Motor neuron (in vitro differentiated cells): ENCODE results near the gene PLXND1. TPM values are rescaled to one million over a fixed set of nuclear protein-coding genes. Genes with fewer than 3 reads are reported as not detected.

Experiments
- ATAC-seq, 8 experiments: fragments of 200-7000 bp; cut with Tn5 transposase; replicated peaks in 6 of 8; 2 replicates each; pipeline ENCODE4 v1.8.0; 2021; ENCODE audit warnings: mild to moderate bottlenecking in 8 of 8, moderate library complexity in 8 of 8
- H3K27ac ChIP-seq, 2 donors: fragments of 250-450 bp; sonication (Bioruptor Pico); 2 replicates each; pipeline ENCODE4 v1.9.0; 2021; ENCODE audit warnings: antibody characterized with exemption in 2 of 2, mild to moderate bottlenecking in 2 of 2, moderate library complexity in 1 of 2
- H3K4me1 ChIP-seq, 2 donors: fragments of 250-450 bp; sonication (Bioruptor Pico); replicated peaks in 1 of 2; 2 replicates each; pipeline ENCODE4 v1.6.1; 2021; ENCODE audit warnings: antibody characterized with exemption in 2 of 2, mild to moderate bottlenecking in 2 of 2, moderate library complexity in 1 of 2
- H3K4me3 ChIP-seq, 5 donors: fragments of 250-450 bp; sonication (Bioruptor Pico); 2 replicates each; pipeline ENCODE4 v1.9.0; 2021; ENCODE audit warnings: antibody characterized with exemption in 5 of 5, mild to moderate bottlenecking in 5 of 5, moderate library complexity in 4 of 5
- WGBS, 10 experiments: fragments of 450-650 bp; shearing (Covaris generic); methylation state at CpG; one replicate each; pipeline ENCODE4 v1.0.0; 2022; 5-methylcytosine and 5-hydroxymethylcytosine counted together
- in situ Hi-C, 9 experiments: fragments of 400-800 bp; cut with MboI; loops; one replicate each; pipeline ENCODE4 v1.15.0; 2021; ENCODE audit warnings: low sequenced_read_pairs in 9 of 9, low pct_unique_long_range_greater_than_20kb in 2 of 9; ENCODE audit not compliant: unreplicated experiment in 9 of 9
- total RNA-seq, 8 experiments: library from RNA; unstranded; fragments of 300-600 nt; gene quantifications; 2 replicates each; pipeline versions ENCODE4 v1.2.3 to v1.2.4, GENCODE V29; 2022

PLXND1 gene
- total RNA-seq, 8 experiments from 2014 or later = 5.0 to 77.3 (median 27.8) TPM

GRCh38 chr3:129539206-129539605, 67.3 kb downstream of the PLXND1 start:
- Histone ChIP-seq H3K27ac (no peak overlapping the region), H3K4me3 (no peak overlapping the region), H3K4me1 (peaks cover 12 to 17% of the 10 kb centered on the region in 2 donors)
- WGBS, 10 experiments = 40 to 97% (median 75%) methylated on average over 1 to 8 of the region's 8 CpGs; no CpG with 5 or more reads in 2 of the 10 experiments
- ATAC-seq = no peak
- in situ Hi-C loops = no loop called here

GRCh38 chr3:129536804-129537203, 69.7 kb downstream of the PLXND1 start:
- ATAC-seq = peak in 4 of 8 experiments; percentile 48 to 98 (median 92)
- H3K4me1 ChIP-seq = peaks cover 14 to 22% of the 10 kb centered on the region in 2 donors
- in situ Hi-C loops = no loop called here
- 0 to 100% (median 68%) methylated on average over 1 to 2 of the region's 3 CpGs; no CpG with 5 or more reads in 2 of the 10 experiments for WGBS, 10 experiments
- no peak overlapping the region for H3K4me3 ChIP-seq
- H3K27ac ChIP-seq = no peak overlapping the region

DNA sequence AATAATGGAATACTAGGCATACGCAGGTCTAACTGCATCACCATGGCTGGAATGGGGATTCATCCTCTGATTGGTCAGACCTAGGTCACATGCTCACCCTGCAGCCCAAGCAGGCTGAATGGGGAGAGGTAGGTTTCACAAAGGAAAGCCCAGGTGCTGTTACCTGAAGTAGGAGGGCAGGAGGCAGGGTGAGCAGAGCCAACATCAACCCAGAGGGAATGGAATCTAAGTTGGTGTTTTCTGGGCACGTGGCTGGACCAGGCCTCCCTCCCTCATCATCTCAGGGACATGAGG, 70.2 kb downstream of the PLXND1 start:
- H3K4me1 ChIP-seq = peaks cover 14 to 22% of the 10 kb centered on the region in 2 donors
- in situ Hi-C loops = no loop called here
- ATAC-seq = no peak
- H3K4me3 ChIP-seq = no peak overlapping the region
- H3K27ac ChIP-seq = no peak overlapping the region
- WGBS, 10 experiments = 20 to 100% (median 93%) methylated on average over 1 to 2 of the region's 2 CpGs; no CpG with 5 or more reads in 4 of the 10 experiments

DNA sequence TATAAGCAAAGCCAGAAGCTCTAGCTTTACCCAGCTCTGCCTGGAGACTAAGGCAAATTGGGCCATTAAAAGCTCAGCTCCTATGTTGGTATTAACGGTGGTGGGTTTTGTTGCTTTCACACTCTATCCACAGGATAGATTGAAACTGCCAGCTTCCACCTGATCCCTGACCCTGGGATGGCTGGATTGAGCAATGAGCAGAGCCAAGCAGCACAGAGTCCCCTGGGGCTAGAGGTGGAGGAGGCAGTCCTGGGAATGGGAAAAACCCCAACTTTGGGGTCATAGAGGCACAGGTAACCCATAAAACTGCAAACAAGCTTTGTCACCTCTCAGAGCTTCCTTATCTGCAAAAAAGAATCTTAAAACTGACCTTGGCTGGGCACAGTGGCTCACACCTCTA, 71.4 kb downstream of the PLXND1 start:
- H3K4me3 ChIP-seq = no peak overlapping the region
- H3K4me1 ChIP-seq = peaks cover 14 to 27% of the 10 kb centered on the region in 2 donors
- 40 to 86% (median 83%) methylated on average over 1 of the region's 1 CpG; no CpG with 5 or more reads in 7 of the 10 experiments for WGBS, 10 experiments
- in situ Hi-C loops = no loop called here
- ATAC-seq = peak in 3 of 8 experiments; percentile 2 to 9 (median 5)
- no peak overlapping the region for H3K27ac ChIP-seq

GRCh38 chr3:129534428-129535027, 71.9 kb downstream of the PLXND1 start:
- no peak overlapping the region for H3K27ac ChIP-seq
- H3K4me3 ChIP-seq = no peak overlapping the region
- 45 to 81% (median 60%) methylated on average over 1 to 3 of the region's 4 CpGs; no CpG with 5 or more reads in 7 of the 10 experiments for WGBS, 10 experiments
- peak in 5 of 8 experiments; percentile 66 to 78 (median 77) for ATAC-seq
- in situ Hi-C loops = no loop called here
- H3K4me1 ChIP-seq = peaks cover 14 to 32% of the 10 kb centered on the region in 2 donors

- in situ Hi-C loops = no loop called here
- H3K4me3 ChIP-seq = no peak overlapping the region
- H3K27ac ChIP-seq = no peak overlapping the region
- peaks cover 14 to 34% of the 10 kb centered on the region in 2 donors for H3K4me1 ChIP-seq
- 78 to 100% (median 93%) methylated on average over 1 to 6 of the region's 16 CpGs; no CpG with 5 or more reads in 6 of the 10 experiments for WGBS, 10 experiments
- ATAC-seq = no peak
These were observed 73.1 kb downstream of the PLXND1 start for GRCh38 chr3:129533406-129533805.

DNA sequence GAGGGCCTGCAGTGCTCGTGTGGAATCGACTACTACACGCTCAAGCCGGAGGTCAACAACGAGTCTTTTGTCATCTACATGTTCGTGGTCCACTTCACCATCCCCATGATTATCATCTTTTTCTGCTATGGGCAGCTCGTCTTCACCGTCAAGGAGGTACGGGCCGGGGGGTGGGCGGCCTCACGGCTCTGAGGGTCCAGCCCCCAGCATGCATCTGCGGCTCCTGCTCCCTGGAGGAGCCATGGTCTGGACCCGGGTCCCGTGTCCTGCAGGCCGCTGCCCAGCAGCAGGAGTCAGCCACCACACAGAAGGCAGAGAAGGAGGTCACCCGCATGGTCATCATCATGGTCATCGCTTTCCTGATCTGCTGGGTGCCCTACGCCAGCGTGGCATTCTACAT, 74.2 kb downstream of the PLXND1 start:
- no peak for ATAC-seq
- 80 to 100% (median 97%) methylated on average over 1 to 5 of the region's 20 CpGs; no CpG with 5 or more reads in 5 of the 10 experiments for WGBS, 10 experiments
- in situ Hi-C loops = no loop called here

DNA sequence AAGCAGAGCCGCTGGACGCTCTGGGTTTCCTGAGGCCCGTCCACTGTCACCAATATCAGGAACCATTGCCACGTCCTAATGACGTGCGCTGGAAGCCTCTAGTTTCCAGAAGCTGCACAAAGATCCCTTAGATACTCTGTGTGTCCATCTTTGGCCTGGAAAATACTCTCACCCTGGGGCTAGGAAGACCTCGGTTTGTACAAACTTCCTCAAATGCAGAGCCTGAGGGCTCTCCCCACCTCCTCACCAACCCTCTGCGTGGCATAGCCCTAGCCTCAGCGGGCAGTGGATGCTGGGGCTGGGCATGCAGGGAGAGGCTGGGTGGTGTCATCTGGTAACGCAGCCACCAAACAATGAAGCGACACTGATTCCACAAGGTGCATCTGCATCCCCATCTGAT, 74.8 kb downstream of the PLXND1 start:
- WGBS, 10 experiments = 71 to 100% (median 89%) methylated on average over 1 to 9 of the region's 11 CpGs; no CpG with 5 or more reads in 2 of the 10 experiments
- no peak overlapping the region for H3K27ac ChIP-seq

More for the DNA sequence above, 74.2 kb downstream of the PLXND1 start:
- H3K4me3 ChIP-seq = no peak overlapping the region
- H3K27ac ChIP-seq = no peak overlapping the region
- H3K4me1 ChIP-seq = peaks cover 14 to 34% of the 10 kb centered on the region in 2 donors

DNA sequence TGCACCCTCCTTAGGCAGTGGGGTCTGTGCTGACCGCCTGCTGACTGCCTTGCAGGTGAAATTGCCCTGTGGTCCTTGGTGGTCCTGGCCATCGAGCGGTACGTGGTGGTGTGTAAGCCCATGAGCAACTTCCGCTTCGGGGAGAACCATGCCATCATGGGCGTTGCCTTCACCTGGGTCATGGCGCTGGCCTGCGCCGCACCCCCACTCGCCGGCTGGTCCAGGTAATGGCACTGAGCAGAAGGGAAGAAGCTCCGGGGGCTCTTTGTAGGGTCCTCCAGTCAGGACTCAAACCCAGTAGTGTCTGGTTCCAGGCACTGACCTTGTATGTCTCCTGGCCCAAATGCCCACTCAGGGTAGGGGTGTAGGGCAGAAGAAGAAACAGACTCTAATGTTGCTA, 75.7 kb downstream of the PLXND1 start:
- Histone ChIP-seq H3K4me3 (no peak overlapping the region), H3K27ac (no peak overlapping the region), H3K4me1 (peaks cover 14 to 25% of the 10 kb centered on the region in 2 donors)
- WGBS, 10 experiments = 83 to 100% (median 86%) methylated on average over 1 to 6 of the region's 13 CpGs; no CpG with 5 or more reads in 7 of the 10 experiments
- in situ Hi-C loops = no loop called here
- no peak for ATAC-seq

More for the DNA sequence above, 74.8 kb downstream of the PLXND1 start:
- ATAC-seq = no peak
- in situ Hi-C loops = no loop called here
- Histone ChIP-seq H3K4me1 (peaks cover 14 to 30% of the 10 kb centered on the region in 2 donors), H3K4me3 (no peak overlapping the region)

- ATAC-seq = peak in 5 of 8 experiments; percentile 8 to 61 (median 32)
These were observed 76.2 kb downstream of the PLXND1 start for GRCh38 chr3:129530251-129530791.

DNA sequence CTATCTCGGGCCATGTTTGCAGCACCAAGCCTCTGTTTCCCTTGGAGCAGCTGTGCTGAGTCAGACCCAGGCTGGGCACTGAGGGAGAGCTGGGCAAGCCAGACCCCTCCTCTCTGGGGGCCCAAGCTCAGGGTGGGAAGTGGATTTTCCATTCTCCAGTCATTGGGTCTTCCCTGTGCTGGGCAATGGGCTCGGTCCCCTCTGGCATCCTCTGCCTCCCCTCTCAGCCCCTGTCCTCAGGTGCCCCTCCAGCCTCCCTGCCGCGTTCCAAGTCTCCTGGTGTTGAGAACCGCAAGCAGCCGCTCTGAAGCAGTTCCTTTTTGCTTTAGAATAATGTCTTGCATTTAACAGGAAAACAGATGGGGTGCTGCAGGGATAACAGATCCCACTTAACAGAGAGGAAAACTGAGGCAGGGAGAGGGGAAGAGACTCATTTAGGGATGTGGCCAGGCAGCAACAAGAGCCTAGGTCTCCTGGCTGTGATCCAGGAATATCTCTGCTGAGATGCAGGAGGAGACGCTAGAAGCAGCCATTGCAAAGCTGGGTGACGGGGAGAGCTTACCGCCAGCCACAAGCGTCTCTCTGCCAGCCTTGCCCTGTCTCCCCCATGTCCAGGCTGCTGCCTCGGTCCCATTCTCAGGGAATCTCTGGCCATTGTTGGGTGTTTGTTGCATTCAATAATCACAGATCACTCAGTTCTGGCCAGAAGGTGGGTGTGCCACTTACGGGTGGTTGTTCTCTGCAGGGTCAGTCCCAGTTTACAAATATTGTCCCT, 76.9 kb downstream of the PLXND1 start:
- in situ Hi-C loops = no loop called here
- ATAC-seq = peak in 3 of 8 experiments; percentile 8 to 64 (median 47)
- Histone ChIP-seq H3K4me1 (peaks cover 7 to 22% of the 10 kb centered on the region in 2 donors), H3K4me3 (no peak overlapping the region), H3K27ac (no peak overlapping the region)
- WGBS, 10 experiments = 73 to 94% (median 82%) methylated on average over 1 to 5 of the region's 12 CpGs; no CpG with 5 or more reads in 6 of the 10 experiments

More at GRCh38 chr3:129530251-129530791, 76.2 kb downstream of the PLXND1 start:
- no peak overlapping the region for H3K4me3 ChIP-seq
- peaks cover 14 to 25% of the 10 kb centered on the region in 2 donors for H3K4me1 ChIP-seq
- 0 to 40% (median 6%) methylated on average over 1 to 2 of the region's 6 CpGs; no CpG with 5 or more reads in 7 of the 10 experiments for WGBS, 10 experiments
- in situ Hi-C loops = no loop called here
- H3K27ac ChIP-seq = no peak overlapping the region

- ATAC-seq = no peak
- in situ Hi-C loops = no loop called here
- WGBS, 10 experiments = 50 to 100% (median 95%) methylated on average over 1 to 4 of the region's 18 CpGs; no CpG with 5 or more reads in 5 of the 10 experiments
- Histone ChIP-seq H3K4me3 (no peak within 1 kb of the TSS), H3K4me1 (peaks cover 0 to 12% of the 10 kb centered on the region in 2 donors), H3K27ac (no peak within 1 kb of the TSS)
These were observed 77.8 kb downstream of the PLXND1 start, which contains the start of gene RHO for GRCh38 chr3:129528589-129529100. Gene RHO (plus strand): TSS chr3:129528639. CDS start chr3:129528734, 95 bp downstream.

- Histone ChIP-seq H3K27ac (no peak overlapping the region), H3K4me3 (no peak overlapping the region), H3K4me1 (peaks cover 1 to 14% of the 10 kb centered on the region in 2 donors)
- ATAC-seq = no peak
- 80 to 93% (median 80%) methylated on average over 1 to 5 of the region's 11 CpGs; no CpG with 5 or more reads in 5 of the 10 experiments for WGBS, 10 experiments
- in situ Hi-C loops = no loop called here
These were observed 79.2 kb downstream of the PLXND1 start for GRCh38 chr3:129527262-129527661.
